GM19455 (cell line): ENCODE measurements around the gene INPP4B.
"Not testable (repeated sequence)": the region's sequence is repeated elsewhere in the genome, so short reads cannot be mapped to it uniquely, and the experiment has no call there.

Experiments
- ATAC-seq: cut with Tn5 transposase; IDR thresholded peaks from one replicate; pipeline ENCODE4 v1.9.1; 2021; ENCODE audit not compliant: unreplicated experiment

INPP4B gene

DNA sequence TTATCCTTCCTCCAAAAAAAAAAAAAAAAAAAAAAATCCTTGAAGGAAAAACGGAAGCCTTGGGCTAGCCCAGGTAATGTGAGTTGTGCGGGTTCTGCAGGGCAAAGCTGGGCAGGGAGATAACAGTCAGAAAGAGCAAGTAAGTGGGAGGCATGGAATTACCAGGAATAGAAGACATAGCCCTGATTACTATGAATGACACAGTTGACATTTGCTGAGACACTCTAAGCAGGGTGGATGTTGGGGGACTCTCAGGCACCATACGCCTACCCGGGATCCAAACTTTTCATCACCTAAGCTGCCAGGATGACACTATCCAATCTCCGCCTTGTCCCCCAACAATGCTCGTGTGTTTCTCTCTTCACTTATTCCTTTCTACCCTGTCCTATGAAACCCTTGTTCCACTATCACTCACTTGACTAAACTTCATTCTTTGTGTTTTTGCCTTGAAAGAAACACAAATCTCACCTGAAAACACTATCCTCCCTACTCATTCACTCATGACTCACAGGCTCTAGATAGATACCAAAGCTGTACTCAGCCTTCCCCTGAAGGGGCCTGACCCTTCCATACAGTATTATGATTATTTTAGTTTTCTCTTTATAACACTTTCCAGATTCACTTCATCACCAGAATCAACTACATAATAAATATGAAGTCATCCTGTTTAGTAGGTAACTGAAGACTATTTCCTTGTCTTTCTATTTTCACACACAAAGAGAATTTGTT lies 158.4 kb downstream of the INPP4B start:
- no peak for ATAC-seq

DNA sequence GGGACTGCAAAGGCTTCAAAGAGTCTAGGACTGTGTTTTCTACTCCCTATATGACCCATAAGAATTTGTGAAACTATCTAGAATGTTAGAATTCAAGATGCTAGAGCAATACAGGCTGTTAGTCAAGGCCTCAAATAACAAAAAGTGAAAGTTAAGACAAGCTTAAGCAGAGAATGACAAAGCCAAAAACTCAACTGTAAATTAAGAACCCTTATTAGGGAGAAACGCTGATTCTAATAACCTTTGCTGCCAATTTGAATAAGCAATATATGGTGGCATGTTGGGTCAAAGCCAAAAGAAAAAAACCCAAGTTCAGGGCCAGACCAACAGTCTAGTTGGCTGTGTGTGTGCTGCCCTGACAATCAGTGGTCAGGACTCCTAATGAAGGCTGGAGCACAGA lies 160.0 kb downstream of the INPP4B start:
- no peak for ATAC-seq

DNA sequence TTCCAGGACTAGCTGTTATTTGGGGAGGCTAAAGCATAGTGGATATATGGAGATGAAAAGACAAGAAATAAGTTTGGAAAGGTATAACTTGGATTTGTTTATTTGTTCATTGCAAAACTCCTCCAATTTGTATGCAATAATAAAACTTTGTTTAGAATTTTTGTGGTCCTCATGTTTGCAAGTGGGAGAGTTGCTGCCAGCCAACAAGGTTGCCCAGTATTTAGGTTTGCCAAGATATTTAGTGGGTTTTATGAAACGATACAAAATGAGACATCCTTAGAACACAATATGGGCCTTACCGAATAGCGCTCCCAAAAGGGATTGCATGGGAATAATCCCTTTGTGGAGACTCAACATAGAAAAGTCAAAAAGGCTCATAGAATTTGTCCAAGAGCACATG lies 162.1 kb downstream of the INPP4B start:
- ATAC-seq, result no peak

DNA sequence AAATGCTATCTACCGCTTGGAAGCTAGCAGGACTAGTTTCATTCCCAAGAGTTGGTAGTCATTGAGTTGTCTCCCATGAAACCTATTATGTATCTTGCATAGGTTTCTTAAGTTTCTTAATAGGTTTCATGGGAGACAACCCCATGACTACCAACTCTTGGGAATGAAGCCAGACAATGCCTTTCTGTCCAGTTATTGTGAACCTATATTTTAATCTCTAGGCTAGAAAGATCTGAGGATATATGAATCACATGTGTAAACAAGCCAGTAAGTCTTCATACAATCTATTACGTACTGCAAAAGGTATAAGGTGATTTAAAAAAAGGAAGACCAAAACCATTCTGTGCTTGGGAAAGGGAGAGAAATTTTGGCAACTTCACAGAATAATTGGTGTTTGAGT lies 162.6 kb downstream of the INPP4B start:
- ATAC-seq, result no peak

DNA sequence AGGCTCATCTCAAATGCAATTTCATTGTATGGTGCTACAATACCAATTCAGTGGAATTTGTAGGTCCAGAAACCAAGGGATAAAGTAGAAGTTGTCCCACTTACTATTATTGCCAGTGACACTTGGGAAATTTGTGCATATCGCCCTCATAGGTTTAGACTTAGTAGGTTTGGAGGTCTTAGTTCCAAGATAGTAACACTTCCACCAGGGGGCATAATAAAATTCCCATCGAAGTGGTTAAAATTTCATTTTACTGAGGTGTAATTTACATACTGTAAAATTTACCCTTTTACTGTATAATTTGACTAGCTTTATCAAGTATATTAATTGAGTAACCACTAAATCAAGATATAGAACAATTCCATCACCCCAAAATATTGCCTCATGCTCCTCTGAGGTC lies 174.6 kb downstream of the INPP4B start:
- ATAC-seq, result no peak

DNA sequence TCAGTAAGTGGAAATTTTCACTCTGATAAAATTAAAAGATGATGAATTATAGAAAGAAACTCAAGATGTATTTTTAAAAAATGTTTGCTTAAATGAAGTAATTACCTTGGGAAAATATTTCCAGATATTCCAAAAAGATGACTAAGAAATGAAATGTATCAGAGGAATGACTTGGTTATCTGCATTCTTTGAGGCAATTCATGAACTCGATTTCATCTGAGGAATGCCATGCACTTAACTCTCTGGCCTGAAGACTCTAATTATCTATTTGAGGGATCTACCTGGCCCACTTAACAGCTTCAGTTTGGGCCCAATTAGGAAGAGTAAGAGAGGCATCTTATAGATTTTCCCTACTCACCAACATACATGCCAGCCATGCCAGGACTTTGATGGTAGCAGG lies 182.3 kb downstream of the INPP4B start:
- no peak for ATAC-seq

DNA sequence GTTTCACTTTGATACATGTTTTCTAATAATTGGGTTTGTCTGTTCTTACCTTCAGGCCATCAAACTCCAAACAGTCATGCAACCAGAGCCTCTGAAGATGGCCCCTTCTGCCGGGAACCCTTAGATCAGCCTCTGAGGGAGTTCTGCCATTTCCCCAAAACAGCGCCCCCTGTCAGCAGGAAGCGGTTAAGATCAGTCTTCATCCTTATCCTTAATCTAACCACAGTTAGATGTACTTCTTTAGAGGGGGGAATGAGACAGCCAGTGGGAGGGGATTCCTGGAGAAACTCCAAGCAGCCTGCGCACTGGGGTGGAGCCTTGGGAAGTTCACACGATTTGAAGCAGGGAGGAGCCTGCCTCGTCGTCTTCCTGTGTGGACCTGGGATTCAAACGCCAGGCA lies 185.4 kb downstream of the INPP4B start:
- ATAC-seq, result no peak

DNA sequence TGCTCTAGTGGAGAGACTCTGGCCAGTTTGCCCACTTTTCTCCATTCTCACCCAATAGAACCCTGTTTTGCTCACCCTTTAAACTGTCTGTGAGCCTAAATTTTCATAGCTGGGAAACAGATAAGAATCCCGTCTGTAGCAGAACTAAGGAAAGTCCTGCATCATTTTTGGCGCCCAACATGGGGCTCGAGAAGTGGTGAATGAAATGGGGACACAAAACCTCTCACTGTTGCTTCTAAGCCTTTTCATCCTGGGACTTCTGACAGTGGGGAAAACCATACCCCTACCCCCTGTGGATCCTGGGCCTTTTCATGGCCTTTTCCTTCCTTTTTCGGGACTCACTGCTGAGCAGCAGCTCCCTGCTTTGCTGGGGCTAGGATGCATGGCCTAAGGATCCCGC lies 189.9 kb downstream of the INPP4B start:
- ATAC-seq, result no peak

DNA sequence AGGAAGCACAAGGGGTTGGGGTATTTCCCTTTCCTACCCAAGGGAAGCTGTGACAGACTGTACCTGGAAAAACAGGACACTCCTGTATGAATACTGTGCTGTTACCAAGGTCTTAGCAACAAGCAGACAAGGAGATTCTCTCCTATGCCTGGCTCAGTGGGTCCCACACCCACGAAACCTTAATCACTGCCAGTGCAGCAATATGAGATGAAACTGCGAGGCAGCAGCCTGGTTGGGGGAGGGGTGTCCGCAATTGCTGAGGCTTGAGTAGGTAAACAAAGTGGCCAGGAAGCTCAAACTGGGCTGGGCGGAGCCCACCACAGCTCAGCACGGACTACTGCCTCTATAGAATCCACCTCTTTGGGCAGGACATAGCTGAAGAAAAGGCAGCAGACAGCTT lies 197.7 kb downstream of the INPP4B start:
- no peak for ATAC-seq

DNA sequence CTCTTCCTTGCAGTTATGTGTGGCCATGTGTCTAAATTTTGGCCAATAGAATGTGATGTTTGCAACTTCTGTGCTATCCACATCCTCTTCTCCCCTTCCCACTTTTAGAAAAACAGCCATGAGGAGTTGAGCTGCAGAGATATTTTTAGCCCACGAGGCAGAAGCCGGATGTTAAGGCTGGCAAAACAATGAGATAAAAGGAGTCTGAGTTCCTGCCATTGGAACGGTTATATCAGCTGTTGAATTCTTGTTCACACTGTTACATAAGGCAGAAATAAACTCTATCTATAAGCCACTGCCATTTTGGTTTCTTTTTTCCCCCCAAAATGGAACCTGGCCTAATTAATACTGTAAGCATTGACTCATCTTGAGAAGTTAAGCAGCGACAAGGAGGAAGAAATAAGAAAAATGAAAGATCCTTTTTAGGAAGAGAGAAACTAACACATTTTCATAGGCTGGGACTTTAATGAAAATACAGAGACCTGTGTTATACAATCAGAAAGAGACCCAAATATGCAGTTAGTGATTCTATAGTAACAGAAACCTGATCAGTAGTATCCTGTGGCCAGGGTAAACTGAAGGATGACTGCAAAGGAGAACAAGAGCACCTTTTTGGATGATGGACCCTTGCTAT lies 200.5 kb downstream of the INPP4B start:
- no peak for ATAC-seq

DNA sequence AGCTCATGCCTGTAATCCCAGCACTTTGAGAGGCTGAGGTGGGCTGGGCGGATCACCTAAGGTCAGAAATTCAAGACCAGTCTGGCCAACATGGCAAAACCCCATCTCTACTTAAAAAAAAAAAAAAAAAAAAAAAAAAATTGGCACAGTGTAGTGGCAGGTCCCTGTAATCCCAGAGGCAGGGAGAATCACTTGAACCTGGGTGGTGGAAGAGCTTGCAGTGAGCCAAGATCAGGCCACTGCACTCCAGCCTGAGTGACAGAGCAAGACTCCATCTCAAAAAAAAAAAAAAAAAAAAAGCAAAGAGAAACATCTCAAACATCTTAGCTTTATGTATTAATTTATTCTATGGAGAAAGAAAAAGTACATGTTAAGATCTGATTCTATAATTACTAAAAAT lies 201.5 kb downstream of the INPP4B start:
- ATAC-seq, result not testable (repeated sequence)

DNA sequence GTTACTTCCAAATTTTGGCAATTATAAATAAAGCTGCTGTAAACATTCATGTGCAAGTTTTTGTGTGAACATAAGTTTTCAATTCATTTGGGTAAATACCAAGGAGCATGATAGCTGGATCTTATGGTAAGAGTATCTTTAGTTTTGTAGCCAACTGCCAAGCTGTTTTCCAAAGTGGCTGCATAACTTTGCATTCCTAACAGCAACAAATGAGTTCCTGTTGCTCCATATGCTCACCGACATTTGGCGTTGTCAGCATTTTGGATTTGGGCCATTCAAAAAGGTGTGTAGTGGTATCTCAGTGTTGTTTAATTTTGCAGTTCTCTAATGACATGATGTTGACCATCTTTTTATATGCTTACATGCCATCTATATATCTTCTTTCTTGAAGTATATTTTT lies 208.5 kb downstream of the INPP4B start:
- ATAC-seq, result no peak

DNA sequence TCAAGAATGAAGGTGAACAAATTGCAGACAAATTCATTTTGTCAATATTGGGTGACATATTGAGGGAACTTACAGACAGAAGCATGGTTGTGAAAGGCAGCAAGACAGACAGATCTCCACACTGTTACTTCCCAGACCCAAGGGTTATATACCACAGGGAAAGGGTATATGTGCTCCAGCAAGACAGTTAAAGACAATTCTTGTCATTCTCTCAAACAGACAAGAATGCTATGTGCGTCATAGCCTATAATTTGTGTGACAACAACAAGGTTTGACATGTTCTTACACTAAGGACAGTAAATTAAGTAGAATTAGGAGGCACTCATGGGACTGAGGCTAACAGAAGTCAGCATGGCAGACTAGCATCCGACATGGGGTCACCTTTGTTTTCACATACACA lies 214.3 kb downstream of the INPP4B start:
- no peak for ATAC-seq

DNA sequence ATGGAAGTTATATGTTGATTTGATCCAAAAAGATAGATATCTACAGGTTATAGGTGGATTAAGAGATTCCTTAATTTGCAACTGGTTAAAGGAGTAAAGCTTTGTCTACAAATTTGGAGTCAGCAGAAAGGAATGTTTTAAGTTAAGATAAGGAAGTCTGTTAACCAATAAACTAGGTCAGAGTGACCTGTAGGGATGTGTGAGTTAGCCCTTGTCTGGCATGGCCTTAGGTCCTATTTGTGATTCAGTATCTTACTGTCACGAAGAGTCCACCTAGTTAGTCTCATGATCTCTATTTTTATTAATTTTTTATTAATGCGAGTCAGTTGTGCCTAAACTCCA lies 230.8 kb downstream of the INPP4B start:
- ATAC-seq, result no peak

DNA sequence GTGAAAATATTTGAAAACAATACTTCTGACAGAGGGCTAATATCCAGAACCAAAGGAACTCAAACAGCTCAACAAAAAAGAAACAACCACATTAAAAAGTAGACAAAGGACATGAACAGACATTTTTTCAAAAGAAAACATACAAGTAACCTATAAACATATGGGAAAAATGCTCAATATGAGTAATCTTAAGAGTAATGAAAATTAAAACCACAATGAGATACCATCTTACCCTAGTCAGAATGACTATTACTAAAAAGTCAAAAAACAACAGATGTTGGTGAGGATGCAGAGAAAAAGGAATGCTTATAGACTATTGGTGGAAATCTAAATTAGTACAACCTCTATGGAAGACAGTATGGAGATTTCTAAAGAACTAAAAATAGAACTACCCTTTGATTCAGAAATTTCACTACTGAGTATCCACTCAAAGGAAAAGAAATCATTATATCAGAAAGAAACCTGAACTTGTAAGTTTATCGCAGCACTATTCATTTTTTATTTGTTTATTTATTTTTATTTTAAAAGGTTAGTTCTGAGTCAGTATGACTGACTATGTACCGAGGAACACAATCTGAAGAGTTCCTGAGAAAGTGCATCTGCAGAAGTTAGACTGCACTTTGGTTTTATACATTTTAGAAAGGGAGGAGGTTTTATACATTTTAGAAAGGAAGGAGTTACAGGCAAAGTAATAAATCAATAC lies 231.3 kb downstream of the INPP4B start:
- no peak for ATAC-seq

DNA sequence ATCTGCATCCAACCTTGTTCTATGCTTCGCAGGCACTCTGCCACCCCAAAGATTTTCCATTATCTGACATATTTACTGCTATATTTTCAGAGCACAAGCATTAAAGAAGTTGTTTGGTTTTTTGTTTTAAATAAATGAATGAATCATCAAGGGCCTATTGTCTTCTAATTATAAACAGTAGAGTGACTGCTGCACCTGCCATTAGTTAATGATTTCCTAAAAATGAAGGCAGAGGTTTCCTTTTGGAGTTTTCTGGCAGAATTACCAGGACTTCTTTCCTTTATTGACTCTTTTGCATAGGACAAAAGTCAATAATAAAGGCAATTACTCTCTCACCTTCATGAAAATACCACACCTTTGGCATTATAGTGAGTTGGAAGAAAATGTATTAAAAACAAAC lies 238.1 kb downstream of the INPP4B start:
- no peak for ATAC-seq

DNA sequence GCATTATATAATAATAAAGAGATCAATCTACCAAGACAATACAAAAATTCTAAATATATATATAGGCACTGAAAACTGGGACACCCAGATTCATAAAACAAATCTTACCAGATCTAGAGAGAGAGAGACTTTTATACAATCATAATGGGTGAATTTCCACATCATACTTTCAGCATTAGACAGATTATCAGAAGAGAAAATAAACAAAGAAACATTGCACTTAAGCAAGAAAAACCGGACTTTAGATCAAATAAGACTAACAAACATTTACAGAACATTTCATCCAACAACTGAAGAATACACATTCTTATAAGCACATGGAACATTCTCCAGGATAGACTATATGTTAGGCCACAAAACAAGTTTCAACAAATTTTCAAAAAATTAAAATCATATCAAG lies 245.1 kb downstream of the INPP4B start:
- no peak for ATAC-seq

DNA sequence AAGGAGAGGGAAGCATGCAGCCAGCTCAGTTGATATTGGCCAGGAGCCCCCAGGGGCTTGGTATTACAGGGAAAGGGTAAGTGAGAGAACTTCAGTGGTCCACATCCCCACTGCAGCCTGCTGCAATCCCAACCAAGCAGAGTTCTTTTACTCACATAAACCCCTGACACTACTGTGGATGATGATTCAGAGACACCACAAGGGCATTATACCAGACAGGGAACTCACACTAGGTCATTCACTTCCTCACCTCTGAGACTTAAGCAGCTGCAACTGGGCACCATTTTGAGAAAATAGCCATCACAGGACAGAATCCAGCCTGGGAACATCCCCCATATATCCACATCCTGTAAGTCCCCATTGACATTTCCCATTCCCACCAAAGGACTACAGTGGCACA lies 248.0 kb downstream of the INPP4B start:
- ATAC-seq, result no peak

DNA sequence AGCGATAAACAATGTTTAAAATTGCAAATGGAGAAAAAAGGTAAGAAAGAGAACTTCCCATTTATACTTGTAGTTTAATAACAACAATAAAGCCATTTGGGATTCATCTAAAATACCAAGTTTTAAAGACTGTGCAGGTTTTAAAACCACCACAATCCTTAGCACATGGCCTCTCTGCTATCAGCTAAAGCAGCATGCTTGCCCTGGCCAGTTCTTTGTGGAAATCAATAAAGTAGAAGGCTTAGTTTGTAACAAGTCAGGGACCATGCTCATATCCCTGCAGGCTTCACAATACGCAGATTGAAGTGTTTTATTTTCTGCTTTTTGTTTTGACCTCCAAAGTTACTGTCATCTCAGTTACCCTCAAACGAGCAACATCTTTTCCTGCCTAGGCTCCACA lies 249.5 kb downstream of the INPP4B start:
- no peak for ATAC-seq

DNA sequence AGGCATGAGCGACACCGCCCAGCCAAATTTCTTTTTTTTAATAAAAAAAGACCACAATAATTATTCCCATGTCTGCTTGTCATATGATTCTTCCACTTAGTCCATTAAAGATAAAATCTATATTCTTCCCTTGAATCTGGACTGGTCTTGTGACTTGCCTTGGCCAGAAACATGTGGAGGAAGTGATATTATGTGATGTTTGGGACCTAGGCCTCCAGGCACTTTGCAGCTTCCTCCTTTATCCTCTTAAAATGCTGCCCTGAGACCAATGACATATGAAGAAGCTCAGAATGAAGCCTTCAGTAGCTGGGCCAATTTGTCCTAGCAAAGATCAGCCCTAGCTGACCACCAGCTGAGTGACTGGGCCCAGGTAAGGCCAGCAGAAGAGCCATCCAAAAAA lies 250.0 kb downstream of the INPP4B start:
- ATAC-seq, result no peak

DNA sequence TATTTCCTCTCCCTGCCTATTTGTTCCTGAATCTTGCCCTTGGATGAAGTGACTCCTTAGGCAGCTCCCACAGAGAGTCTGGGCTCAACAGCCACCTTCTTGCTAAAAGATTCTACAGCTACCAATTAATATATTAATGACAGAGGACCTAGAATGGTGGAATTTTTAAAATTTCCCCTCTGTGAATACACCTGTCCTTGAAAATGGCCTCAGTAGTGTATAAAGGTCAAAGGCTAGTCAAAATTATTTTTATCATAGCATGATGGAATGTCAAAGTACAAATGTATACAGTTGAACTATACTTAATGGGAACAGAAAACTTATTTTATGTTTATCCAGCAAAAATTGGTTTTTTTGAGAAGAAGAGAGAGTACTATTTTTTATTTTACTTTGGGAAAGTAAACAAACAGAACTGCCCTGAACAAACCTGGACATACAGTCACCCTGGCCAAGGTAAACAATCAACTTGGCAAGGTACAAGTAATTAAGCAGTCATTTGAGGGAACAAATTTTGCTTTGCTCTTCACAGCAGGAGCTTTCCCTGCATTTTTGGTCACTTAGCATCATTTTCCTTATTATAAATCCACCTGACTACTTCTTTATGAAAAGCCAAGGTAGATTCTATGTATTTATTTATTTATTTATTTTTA lies 250.8 kb downstream of the INPP4B start:
- ATAC-seq, result no peak

DNA sequence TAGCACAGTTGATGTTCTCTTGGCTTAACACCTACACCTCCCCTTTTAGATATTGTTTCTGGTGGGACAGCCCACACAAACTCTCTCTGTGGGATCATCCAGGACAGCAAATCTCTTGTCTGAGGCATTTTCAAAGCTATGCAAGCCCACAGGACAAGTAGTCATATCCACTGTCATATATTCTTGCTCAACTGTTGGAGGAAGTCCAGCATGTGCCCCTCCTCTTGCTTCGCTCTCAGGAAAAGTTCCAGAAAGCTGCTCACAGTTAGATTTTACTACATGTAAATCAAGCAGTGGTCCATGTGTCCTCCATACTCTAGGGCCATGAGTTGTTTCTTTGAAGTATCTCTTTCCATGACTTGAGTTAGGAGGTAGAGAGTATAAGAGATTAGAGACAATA lies 260.7 kb downstream of the INPP4B start:
- no peak for ATAC-seq
